Uterus (tissue), 4 donors: ENCODE results near the gene TTC9C. TPM values are rescaled to one million over a fixed set of nuclear protein-coding genes. Genes with fewer than 3 reads are reported as not detected.

Experiments
- DNase-seq, 2 donors: peaks; one replicate each; pipeline ENCODE4 v3.0.0-alpha.2; 2019 to 2020
- H3K27ac ChIP-seq, 2 donors: fragments of 200-600 bp; sonication (generic); 1 replicate in 1 of 2; 2 replicates in 1 of 2; pipeline ENCODE4 v1.5.1; 2016 to 2018
- H3K27me3 ChIP-seq, 2 donors: fragments of 200-600 bp; sonication (generic); one replicate each; pipeline ENCODE4 v1.5.1; 2018 to 2019; ENCODE audit warnings: control low read depth in 1 of 2
- H3K36me3 ChIP-seq, 2 donors: fragments of 200-600 bp; sonication (generic); one replicate each; pipeline ENCODE4 v1.5.1; 2019; ENCODE audit warnings: control low read depth in 1 of 2
- H3K4me1 ChIP-seq, 2 donors: fragments of 200-600 bp; sonication (generic); one replicate each; pipeline ENCODE4 v1.5.1; 2018 to 2019; ENCODE audit warnings: control low read depth in 1 of 2
- H3K4me3 ChIP-seq, 2 donors: fragments of 200-600 bp; sonication (generic); 1 replicate in 1 of 2; 2 replicates in 1 of 2; pipeline ENCODE4 v1.5.1; 2018 to 2019; ENCODE audit warnings: mild to moderate bottlenecking in 1 of 2
- H3K9me3 ChIP-seq, 2 donors: fragments of 200-600 bp; sonication (generic); one replicate each; pipeline ENCODE4 v1.5.1; 2019; ENCODE audit warnings: control low read depth in 1 of 2
- CTCF ChIP-seq, 4 experiments: fragments of 200-600 bp in 2 of 4; fragments of 450-650 bp in 2 of 4; sonication (generic) in 2 of 4; IDR thresholded peaks; one replicate each; pipeline ENCODE4 v1.5.1; 2016 to 2019; ENCODE audit warnings: antibody characterized with exemption in 4 of 4, mild to moderate bottlenecking in 2 of 4, moderate library complexity in 1 of 4
- POLR2A ChIP-seq, 2 donors: fragments of 450-650 bp; IDR thresholded peaks; one replicate each; pipeline ENCODE4 v1.6.1; 2016; ENCODE audit warnings: antibody characterized with exemption in 2 of 2, mild to moderate bottlenecking in 1 of 2, moderate library complexity in 1 of 2
- intact Hi-C: fragments of 100-400 bp; cut with DNase I; formaldehyde crosslinking; loops from one replicate; pipeline ENCODE4 v1.15.1; 2023; ENCODE audit warnings: low total_unique reads
- total RNA-seq, 4 donors: library from RNA; depleted of rRNA in 3 of 4; stranded (reverse); fragments of >200 nt in 3 of 4; gene quantifications; one replicate each; pipeline versions ENCODE4 v1.1.0 to v1.2.4, GENCODE V29; 2014 to 2023
- donor health status: DM: yes; HTN: yes; CAD: no.

TTC9C gene
- total RNA-seq, 4 donors from 2014 or later: 1.3 to 32.4 (median 16.3) TPM

GRCh38 chr11:62712276-62712812 lies 15.9 kb upstream of the TTC9C start:
- intact Hi-C loops: no loop called here
- no peak for DNase-seq
- H3K9me3 ChIP-seq: no peaks in the 10 kb centered on the region
- H3K36me3 ChIP-seq: no peaks in the 10 kb centered on the region
- no peak overlapping the region for H3K27ac ChIP-seq
- peaks cover 6 to 14% of the 10 kb centered on the region in 2 donors for H3K4me1 ChIP-seq
- no peak overlapping the region for H3K4me3 ChIP-seq
- TF ChIP-seq POLR2A (IDR thresholded peaks at IDR 0.05): no peak
- H3K27me3 ChIP-seq: no peaks in the 10 kb centered on the region

- no peak for TF ChIP-seq CTCF (IDR thresholded peaks at IDR 0.05)
- TF ChIP-seq POLR2A (IDR thresholded peaks at IDR 0.05): no peak
- H3K4me3 ChIP-seq: no peak overlapping the region
- peaks cover 6 to 14% of the 10 kb centered on the region in 2 donors for H3K4me1 ChIP-seq
- H3K27me3 ChIP-seq: no peaks in the 10 kb centered on the region
- intact Hi-C loops: no loop called here
- no peaks in the 10 kb centered on the region for H3K9me3 ChIP-seq
- no peak for DNase-seq
- H3K36me3 ChIP-seq: no peaks in the 10 kb centered on the region
- no peak overlapping the region for H3K27ac ChIP-seq
Observed at GRCh38 chr11:62712861-62713260, 15.4 kb upstream of the TTC9C start.

GRCh38 chr11:62713343-62713742 lies 14.9 kb upstream of the TTC9C start:
- TF ChIP-seq CTCF (IDR thresholded peaks at IDR 0.05) (no peak), POLR2A (IDR thresholded peaks at IDR 0.05) (no peak)
- no peaks in the 10 kb centered on the region for H3K36me3 ChIP-seq
- H3K9me3 ChIP-seq: no peaks in the 10 kb centered on the region
- peaks cover 6 to 10% of the 10 kb centered on the region in 2 donors for H3K4me1 ChIP-seq
- no peak overlapping the region for H3K27ac ChIP-seq
- no peak overlapping the region for H3K4me3 ChIP-seq
- H3K27me3 ChIP-seq: no peaks in the 10 kb centered on the region
- intact Hi-C loops: no loop called here
- DNase-seq: no peak

GRCh38 chr11:62715150-62716130 lies 12.8 kb upstream of the TTC9C start:
- no peak overlapping the region for H3K4me3 ChIP-seq
- intact Hi-C loops: no loop called here
- no peaks in the 10 kb centered on the region for H3K36me3 ChIP-seq
- TF ChIP-seq POLR2A (IDR thresholded peaks at IDR 0.05): no peak
- no peak for TF ChIP-seq CTCF (IDR thresholded peaks at IDR 0.05)
- H3K9me3 ChIP-seq: no peaks in the 10 kb centered on the region
- no peaks in the 10 kb centered on the region for H3K27me3 ChIP-seq
- H3K4me1 ChIP-seq: peaks cover under 1 to 1% of the 10 kb centered on the region in 2 donors
- H3K27ac ChIP-seq: no peak overlapping the region
- no peak for DNase-seq

GRCh38 chr11:62716206-62716605 lies 12.1 kb upstream of the TTC9C start:
- Histone ChIP-seq H3K27me3 (no peaks in the 10 kb centered on the region), H3K4me3 (no peak overlapping the region), H3K4me1 (no peaks in the 10 kb centered on the region), H3K27ac (no peak overlapping the region), H3K9me3 (no peaks in the 10 kb centered on the region), H3K36me3 (no peaks in the 10 kb centered on the region)
- TF ChIP-seq POLR2A (IDR thresholded peaks at IDR 0.05): no peak
- no peak for TF ChIP-seq CTCF (IDR thresholded peaks at IDR 0.05)
- intact Hi-C loops: no loop called here
- DNase-seq: no peak
